SIG-M5 treated with dmso at 0.1 percent for 504 hours (cell line): ENCODE data around the gene ZNF778.

Experiments used
- DNase-seq: peaks from one replicate; lab custom pipeline; 2025; ENCODE audit not compliant: unreplicated experiment; lab: John Stamatoyannopoulos, UW

Gene ZNF778

GRCh38 chr16:89193576-89194293, 23.8 kb upstream of the ZNF778 start:
- DNase-seq, result no peak

GRCh38 chr16:89194340-89195311, 22.9 kb upstream of the ZNF778 start:
- no peak for DNase-seq

- no peak for DNase-seq
These were observed 21.9 kb upstream of the ZNF778 start for GRCh38 chr16:89195521-89196171.

GRCh38 chr16:89197033-89197632, 20.4 kb upstream of the ZNF778 start:
- DNase-seq, result no peak

GRCh38 chr16:89197633-89198416, 19.7 kb upstream of the ZNF778 start:
- DNase-seq, result no peak

GRCh38 chr16:89198417-89199240, 18.9 kb upstream of the ZNF778 start:
- DNase-seq, result no peak

GRCh38 chr16:89199241-89200123, 18.0 kb upstream of the ZNF778 start:
- no peak for DNase-seq

GRCh38 chr16:89200124-89200849, 17.2 kb upstream of the ZNF778 start, which contains the start of gene SLC22A31:
Gene SLC22A31 (minus strand): TSS chr16:89200537. CDS start chr16:89200501, 36 bp downstream.
- no peak for DNase-seq

GRCh38 chr16:89200850-89201411, 16.6 kb upstream of the ZNF778 start:
- no peak for DNase-seq

- DNase-seq, result peak; percentile 33
These were observed 15.8 kb upstream of the ZNF778 start for GRCh38 chr16:89201439-89202377.

GRCh38 chr16:89202422-89203215, 14.9 kb upstream of the ZNF778 start:
- no peak for DNase-seq

- no peak for DNase-seq
These were observed 9.5 kb upstream of the ZNF778 start for GRCh38 chr16:89207993-89208392.

GRCh38 chr16:89209522-89210044, 7.9 kb upstream of the ZNF778 start:
- DNase-seq, result no peak

- DNase-seq, result no peak
These were observed 7.2 kb upstream of the ZNF778 start for GRCh38 chr16:89210165-89210903.
